GM21367 (cell line): ENCODE measurements around the gene HOXD12.

Experiments used
- ATAC-seq: cut with Tn5 transposase; IDR thresholded peaks from one replicate; pipeline ENCODE4 v1.9.1; 2021; ENCODE audit not compliant: unreplicated experiment

HOXD12 gene

DNA sequence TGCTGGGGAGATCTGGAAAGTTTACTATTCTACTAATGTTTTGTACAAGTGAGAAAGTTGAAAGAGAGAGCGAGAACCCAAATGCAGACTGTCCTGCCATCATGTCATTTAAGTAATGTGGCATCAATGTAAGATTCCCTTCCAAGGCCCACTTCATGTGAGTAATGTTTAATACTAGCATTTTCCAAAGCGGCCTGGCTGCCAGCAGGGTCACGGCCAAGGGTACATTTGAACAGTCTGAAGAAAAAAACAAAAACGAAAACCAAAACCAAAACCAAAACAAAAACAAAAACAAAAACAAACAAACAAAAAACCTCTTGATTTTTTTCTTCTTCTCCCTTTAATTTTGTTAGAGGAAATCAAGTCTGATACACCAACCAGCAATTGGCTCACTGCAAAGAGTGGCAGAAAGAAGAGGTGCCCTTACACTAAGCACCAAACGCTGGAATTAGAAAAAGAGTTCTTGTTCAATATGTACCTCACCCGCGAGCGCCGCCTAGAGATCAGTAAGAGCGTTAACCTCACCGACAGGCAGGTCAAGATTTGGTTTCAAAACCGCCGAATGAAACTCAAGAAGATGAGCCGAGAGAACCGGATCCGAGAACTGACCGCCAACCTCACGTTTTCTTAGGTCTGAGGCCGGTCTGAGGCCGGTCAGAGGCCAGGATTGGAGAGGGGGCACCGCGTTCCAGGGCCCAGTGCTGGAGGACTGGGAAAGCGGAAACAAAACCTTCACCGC lies 19.2 kb downstream of the HOXD12 start:
- no peak for ATAC-seq

DNA sequence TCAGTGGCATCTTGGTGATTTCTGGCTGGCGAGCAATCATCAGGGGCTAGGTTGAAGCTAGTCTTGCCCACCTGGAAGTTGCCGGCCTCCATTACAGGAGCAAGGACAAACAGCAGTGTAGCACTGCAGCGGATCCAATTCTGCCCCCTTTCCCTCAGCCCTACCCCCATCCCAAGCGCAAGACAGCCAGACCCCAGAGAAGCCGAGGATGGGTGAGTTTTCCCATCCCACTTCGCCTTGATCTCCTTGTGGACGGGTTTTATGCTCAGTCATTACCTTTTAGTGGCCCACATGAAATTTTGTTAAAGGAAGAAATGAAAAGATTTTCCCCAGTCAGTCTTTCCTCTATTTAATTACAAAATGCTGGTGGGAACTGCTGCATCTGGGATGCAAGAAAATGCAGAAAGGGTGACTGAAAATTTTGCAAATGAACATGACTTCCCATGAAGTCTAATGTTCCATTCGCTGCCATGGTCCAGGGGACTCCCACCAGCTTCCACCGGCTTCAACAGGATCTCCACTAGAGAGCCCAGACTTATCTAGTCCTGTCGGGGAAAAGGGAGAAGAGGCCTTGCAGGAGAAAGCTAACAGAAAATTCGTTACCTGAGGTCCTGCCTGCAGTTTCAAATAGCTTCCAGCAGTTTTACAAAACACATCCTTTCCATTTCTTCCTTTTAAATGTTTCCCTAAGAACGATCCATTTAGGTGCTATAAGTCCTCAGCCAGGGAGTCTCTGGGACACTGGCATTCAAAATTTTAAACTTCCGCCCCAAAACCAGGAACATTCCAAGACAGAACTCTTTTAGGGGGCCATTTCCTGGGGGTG lies 21.0 kb downstream of the HOXD12 start:
- no peak for ATAC-seq

DNA sequence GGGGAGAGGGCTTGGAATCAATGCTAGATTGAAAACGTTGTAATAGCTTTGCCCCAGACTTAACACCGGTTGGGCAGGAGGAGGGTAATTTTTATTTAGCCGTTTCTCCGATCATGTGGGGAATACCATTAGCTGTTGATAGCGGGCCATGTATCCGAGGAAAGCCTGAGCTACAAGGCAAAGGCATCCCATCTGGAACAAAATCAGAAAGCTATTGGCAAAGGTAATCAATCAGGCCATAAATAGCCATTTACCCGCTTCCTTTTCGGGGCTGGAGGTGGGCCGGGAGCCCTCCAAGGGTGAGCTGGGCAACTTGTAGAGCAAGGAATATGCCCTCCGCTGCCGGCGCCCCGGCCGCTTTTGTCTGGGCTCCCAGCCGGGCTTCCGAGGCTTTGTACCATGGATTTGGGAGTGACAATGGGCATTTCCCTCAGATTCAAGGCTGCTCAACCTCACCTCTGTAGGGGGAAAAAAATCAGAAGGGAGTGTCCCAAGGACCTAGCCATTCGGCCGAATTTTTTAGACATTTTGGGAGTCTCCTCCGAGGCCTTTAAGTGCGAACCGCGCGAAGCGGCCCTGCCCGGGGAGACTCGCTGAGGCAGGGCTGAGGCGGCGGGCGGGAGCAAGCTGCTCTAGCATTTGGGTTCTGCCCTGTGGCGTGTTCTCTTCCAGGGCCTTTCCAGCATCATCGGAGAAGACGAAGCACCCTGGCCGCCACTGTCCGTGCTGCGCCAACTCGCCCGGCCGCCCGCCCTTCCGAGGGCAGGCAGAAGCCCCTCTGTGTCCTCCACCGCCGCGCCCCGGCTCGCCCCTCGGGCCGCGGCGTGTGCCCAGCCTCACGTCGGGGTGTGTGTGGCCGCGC lies 21.8 kb downstream of the HOXD12 start:
- ATAC-seq, result no peak

GRCh38 chr2:176122052-176122682 lies 22.6 kb downstream of the HOXD12 start:
- ATAC-seq, result no peak

DNA sequence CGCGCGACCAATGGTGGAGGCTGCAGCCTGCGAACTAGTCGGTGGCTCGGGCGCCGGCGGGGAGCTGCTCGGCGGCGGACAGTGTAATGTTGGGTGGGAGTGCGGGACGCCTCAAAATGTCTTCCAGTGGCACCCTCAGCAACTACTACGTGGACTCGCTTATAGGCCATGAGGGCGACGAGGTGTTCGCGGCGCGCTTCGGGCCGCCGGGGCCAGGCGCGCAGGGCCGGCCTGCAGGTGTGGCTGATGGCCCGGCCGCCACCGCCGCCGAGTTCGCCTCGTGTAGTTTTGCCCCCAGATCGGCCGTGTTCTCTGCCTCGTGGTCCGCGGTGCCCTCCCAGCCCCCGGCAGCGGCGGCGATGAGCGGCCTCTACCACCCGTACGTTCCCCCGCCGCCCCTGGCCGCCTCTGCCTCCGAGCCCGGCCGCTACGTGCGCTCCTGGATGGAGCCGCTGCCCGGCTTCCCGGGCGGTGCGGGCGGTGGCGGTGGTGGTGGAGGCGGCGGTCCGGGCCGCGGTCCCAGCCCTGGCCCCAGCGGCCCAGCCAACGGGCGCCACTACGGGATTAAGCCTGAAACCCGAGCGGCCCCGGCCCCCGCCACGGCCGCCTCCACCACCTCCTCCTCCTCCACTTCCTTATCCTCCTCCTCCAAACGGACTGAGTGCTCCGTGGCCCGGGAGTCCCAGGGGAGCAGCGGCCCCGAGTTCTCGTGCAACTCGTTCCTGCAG lies 23.3 kb downstream of the HOXD12 start, which contains the start of gene HOXD9:
Gene HOXD9, plus strand, starts transcription at position 37 of the 728 bp plus-strand sequence. Its CDS starts 50 bp downstream, at position 87.
- ATAC-seq, result no peak

DNA sequence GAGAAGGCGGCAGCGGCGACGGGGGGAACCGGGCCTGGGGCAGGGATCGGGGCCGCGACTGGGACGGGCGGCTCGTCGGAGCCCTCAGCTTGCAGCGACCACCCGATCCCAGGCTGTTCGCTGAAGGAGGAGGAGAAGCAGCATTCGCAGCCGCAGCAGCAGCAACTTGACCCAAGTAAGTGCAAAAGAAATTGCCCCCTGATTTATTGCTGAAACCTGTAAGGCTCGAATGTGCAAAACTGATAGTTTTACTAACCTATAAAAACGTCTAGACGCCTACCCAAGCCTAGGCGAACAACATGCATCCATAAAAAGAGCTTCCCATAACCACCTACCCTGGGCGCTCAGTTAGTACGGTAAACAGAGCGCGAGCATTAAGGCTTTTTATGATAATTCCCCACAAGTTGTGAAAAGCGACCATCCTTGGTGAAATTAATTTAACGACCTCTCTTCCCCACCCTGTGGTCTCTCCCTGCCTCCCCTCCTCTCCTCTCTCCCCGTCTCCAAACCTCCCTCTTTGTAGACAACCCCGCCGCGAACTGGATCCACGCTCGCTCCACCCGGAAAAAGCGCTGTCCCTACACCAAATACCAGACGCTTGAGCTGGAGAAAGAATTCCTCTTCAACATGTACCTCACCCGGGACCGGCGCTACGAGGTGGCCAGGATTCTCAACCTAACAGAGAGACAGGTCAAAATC lies 24.0 kb downstream of the HOXD12 start:
- ATAC-seq, result no peak

- no peak for ATAC-seq
Measured at GRCh38 chr2:176124110-176124946, 24.7 kb downstream of the HOXD12 start.

- no peak for ATAC-seq
Measured at GRCh38 chr2:176124947-176125771, 25.6 kb downstream of the HOXD12 start.

DNA sequence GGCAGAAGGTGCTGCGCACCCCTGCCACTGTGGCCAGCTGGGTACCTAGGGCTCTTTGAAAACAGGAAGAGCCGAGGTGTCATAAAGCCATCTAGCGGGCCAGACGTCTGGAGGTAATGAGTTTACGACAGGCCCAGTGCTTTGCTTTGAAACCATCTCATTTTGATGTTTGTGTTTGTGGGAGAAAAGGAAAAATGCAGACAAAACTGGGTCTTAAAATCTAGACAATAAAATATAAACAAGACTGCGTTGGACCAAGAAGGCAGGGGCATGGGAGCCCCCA lies 26.1 kb downstream of the HOXD12 start:
- no peak for ATAC-seq

DNA sequence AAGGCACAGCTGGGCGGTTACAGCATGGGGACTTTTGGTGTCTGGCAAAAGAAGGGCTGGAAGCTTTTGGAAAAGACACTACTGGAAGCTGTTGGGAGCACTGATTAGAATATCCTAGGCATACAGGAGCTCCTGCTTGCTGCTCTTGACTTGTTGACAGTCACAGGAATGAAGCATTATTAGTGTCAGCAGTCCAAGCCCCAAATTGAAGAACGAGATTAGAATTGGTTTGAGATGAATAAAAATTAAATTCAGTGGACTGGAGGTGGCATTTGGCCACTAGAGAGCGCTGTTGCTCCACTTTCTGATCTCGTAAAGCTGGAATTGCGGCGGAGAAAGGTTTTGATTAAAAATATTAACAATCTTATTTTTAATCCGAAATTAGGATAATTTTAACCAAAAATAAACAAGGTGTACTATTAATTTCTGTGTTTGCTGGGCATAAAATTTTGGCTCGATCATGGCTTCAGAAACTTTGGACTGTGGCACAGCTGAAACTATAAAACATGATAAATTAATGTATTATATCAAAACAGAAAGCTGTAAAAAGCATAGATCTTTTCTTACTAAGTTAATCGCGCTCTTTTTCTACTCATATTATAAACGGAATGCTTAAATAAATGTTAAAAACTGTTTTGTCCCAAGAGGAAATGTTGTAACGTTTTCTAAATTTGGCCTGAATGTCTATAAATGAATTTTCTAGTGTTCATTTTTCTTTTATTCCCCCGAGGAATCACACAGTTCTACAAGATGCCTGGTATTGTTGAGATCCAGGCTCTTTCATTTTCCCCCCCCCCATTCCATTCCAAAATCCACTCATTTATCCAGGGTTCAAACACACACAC lies 27.6 kb downstream of the HOXD12 start:
- ATAC-seq, result no peak

- ATAC-seq, result no peak
Measured at GRCh38 chr2:176127774-176128072, 28.1 kb downstream of the HOXD12 start.

GRCh38 chr2:176128172-176128981 lies 28.8 kb downstream of the HOXD12 start:
- ATAC-seq, result no peak

DNA sequence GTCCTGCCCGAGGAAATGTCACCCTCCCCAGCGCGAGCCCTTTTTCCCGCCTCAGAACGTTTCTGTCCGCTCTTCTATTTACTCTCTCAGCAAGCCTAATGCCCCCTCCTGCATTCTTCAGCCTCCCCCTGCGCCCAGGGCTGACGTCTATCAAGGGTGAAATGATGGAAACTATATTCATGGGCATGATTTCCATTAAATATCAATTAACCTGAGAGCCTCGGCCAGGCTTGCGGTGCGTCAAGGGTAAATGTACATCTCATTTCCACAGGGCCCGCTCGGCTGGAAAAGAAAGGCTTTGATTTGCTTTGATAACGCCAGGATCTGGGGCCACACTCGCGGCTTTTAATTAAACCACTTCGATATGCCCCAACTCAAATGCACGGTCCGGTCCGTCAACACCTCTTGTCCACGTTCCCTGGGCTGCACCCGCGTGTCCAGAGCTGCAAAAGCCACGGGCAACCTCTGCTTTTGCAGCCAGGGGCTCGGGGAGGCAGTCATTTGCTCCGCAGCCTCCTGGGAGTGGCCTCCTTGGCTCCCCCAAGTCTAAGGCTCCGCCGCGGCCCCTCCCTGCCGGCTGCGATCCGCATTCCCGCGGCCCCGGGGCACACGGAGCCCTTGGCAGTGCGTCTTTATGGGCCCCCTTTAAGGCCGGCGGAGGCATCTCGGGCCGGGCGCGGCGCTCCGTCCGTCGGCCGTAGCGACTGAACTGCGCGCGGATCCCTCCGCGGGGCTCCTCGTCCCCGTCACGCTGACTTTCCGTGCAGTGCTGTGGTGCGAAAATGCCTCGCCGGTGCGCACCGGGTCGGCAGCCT lies 29.6 kb downstream of the HOXD12 start, which contains the start of gene HOXD8:
Gene HOXD8, plus strand, starts transcription at position 724 of the 815 bp plus-strand sequence. CDS start 662 bp downstream, outside the sequence.
- no peak for ATAC-seq

DNA sequence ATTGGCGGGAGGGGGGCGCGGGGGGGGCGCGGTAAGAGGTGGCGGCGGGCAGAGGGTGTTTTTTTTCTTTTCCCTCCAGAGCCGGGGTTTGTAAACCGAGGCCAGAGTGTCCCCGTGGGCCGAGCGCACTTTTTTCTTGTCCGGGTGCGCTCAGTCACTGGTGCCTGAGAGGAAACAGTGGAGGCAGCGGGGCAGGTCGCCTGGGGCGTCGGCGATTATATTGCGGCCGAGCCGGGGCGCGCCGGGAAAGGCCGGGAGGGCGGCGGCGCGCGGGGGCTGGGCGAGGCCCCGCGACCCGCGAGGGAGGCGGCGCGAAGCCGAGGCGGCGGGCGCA lies 30.2 kb downstream of the HOXD12 start:
- no peak for ATAC-seq

GRCh38 chr2:176130147-176130956 lies 30.8 kb downstream of the HOXD12 start:
- no peak for ATAC-seq
